Measurements from ENCODE around the gene ZFX.
"Not testable (repeated sequence)": the region's sequence is repeated elsewhere in the genome, so short reads cannot be mapped to it uniquely, and the experiment has no call there.

ZFX gene

GRCh38 chrX:24125028-24125612 lies 24.4 kb upstream of the ZFX start:
- no peak for DNase-seq (ENCODE audit: low read depth)
- no peak for TF ChIP-seq CTCF (IDR thresholded peaks at IDR 0.05; ENCODE audit: control insufficient read depth, insufficient read depth, low read depth, low read length, missing control alignments)
- no peak overlapping the region for H3K4me3 ChIP-seq (ENCODE audit: control insufficient read depth, low read depth, low read length)

GRCh38 chrX:24131476-24131875 lies 18.1 kb upstream of the ZFX start:
- no peak overlapping the region for H3K4me3 ChIP-seq (ENCODE audit: control insufficient read depth, low read depth, low read length)
- no peak for TF ChIP-seq CTCF (IDR thresholded peaks at IDR 0.05; ENCODE audit: control insufficient read depth, insufficient read depth, low read depth, low read length, missing control alignments)
- no peak for DNase-seq (ENCODE audit: low read depth)

- no peak for DNase-seq (ENCODE audit: low read depth)
- TF ChIP-seq CTCF (IDR thresholded peaks at IDR 0.05; ENCODE audit: control insufficient read depth, insufficient read depth, low read depth, low read length, missing control alignments): no peak
- H3K4me3 ChIP-seq (ENCODE audit: control insufficient read depth, low read depth, low read length): no peak overlapping the region
Measured at GRCh38 chrX:24133312-24133711, 16.2 kb upstream of the ZFX start.

GRCh38 chrX:24135768-24136167 lies 13.8 kb upstream of the ZFX start:
- not testable (repeated sequence) for H3K4me3 ChIP-seq (ENCODE audit: control insufficient read depth, low read depth, low read length); DNase-seq (ENCODE audit: low read depth)

GRCh38 chrX:24137192-24137591 lies 12.3 kb upstream of the ZFX start:
- no peak overlapping the region for H3K4me3 ChIP-seq (ENCODE audit: control insufficient read depth, low read depth, low read length)
- no peak for TF ChIP-seq CTCF (IDR thresholded peaks at IDR 0.05; ENCODE audit: control insufficient read depth, insufficient read depth, low read depth, low read length, missing control alignments)
- no peak for DNase-seq (ENCODE audit: low read depth)

GRCh38 chrX:24143982-24144381 lies 5.5 kb upstream of the ZFX start:
- not testable (repeated sequence) for DNase-seq (ENCODE audit: low read depth); H3K4me3 ChIP-seq (ENCODE audit: control insufficient read depth, low read depth, low read length)

GRCh38 chrX:24144528-24144927 lies 5.0 kb upstream of the ZFX start:
- no peak for DNase-seq (ENCODE audit: low read depth)
- H3K4me3 ChIP-seq (ENCODE audit: control insufficient read depth, low read depth, low read length): no peak overlapping the region
- no peak for TF ChIP-seq CTCF (IDR thresholded peaks at IDR 0.05; ENCODE audit: control insufficient read depth, insufficient read depth, low read depth, low read length, missing control alignments)

Measured in AG09309 (cell line).